Cardiac fibroblast (primary cell): ENCODE measurements around the gene MIER3.
"Not testable (repeated sequence)": the region's sequence is repeated elsewhere in the genome, so short reads cannot be mapped to it uniquely, and the experiment has no call there.

Source experiments
- DNase-seq, 2 donors: peaks; one replicate each; pipeline versions ENCODE4 v3.0.0 to v3.0.0-alpha.2; 2010; ENCODE audit warnings: low read depth in 2 of 2
- H3K4me3 ChIP-seq, 2 donors: replicated peaks in 1 of 2; 1 replicate in 1 of 2; 2 replicates in 1 of 2; pipeline ENCODE4 v1.5.1; 2011; ENCODE audit warnings: low read depth in 2 of 2, low read length in 2 of 2, mild to moderate bottlenecking in 2 of 2, moderate library complexity in 1 of 2
- CTCF ChIP-seq: IDR thresholded peaks from one replicate; pipeline ENCODE4 v1.5.1; 2011; ENCODE audit warnings: low read depth, mild to moderate bottlenecking, low read length, inconsistent platforms

MIER3 gene

GRCh38 chr5:56985936-56986625 is 34.2 kb upstream of the MIER3 start:
- DNase-seq: no peak
- TF ChIP-seq CTCF: no peak
- H3K4me3 ChIP-seq: no peak overlapping the region

DNA sequence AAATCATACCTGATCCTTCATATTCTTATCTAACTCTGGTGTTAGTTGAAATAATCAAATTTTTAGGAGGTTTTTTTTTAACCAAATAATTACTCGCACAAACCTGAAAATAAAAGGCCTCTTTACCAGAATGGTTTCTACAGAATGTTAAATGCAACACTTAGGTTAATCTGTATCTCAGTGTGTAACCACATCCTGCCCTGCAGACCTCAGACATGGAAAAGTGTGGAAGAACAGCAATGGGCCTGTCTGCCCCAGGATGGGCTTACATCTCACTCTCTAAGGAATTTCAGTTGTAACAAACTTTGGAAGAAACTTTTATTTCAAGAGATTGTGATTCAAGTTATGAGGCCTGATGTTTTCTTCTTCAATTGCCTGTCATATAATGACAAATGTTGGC is 32.5 kb upstream of the MIER3 start:
- TF ChIP-seq CTCF: no peak
- peak in 1 of 2 donors; percentile 2 for DNase-seq
- no peak overlapping the region for H3K4me3 ChIP-seq

GRCh38 chr5:56983593-56984361 is 31.9 kb upstream of the MIER3 start:
- TF ChIP-seq CTCF: no peak
- no peak for DNase-seq
- no peak overlapping the region for H3K4me3 ChIP-seq

GRCh38 chr5:56981548-56982315 is 29.8 kb upstream of the MIER3 start:
- no peak overlapping the region for H3K4me3 ChIP-seq
- TF ChIP-seq CTCF: no peak
- no peak for DNase-seq

- DNase-seq: no peak
- no peak for TF ChIP-seq CTCF
- H3K4me3 ChIP-seq: no peak overlapping the region
Measured at GRCh38 chr5:56979968-56980367, 28.0 kb upstream of the MIER3 start.

DNA sequence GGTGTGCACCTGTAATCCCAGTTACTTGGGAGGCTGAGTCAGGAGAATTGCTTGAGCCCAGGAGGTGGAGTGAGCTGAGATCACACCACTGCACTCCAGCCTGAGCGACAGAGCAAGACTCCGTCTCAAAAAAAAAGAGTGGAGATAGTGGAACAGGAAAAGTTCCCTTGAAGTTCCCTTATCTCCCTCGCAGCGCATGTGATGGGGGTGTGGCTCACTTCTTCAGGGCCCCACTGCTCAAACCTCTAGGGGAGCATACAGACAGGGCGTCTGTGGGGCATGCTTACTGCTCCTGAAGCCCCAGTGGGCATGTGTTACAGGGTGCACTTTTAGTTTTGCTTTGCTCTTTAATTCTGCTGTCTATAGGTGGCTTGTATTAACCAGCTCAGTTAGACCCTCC is 27.6 kb upstream of the MIER3 start:
- DNase-seq, H3K4me3 ChIP-seq: not testable (repeated sequence)

DNA sequence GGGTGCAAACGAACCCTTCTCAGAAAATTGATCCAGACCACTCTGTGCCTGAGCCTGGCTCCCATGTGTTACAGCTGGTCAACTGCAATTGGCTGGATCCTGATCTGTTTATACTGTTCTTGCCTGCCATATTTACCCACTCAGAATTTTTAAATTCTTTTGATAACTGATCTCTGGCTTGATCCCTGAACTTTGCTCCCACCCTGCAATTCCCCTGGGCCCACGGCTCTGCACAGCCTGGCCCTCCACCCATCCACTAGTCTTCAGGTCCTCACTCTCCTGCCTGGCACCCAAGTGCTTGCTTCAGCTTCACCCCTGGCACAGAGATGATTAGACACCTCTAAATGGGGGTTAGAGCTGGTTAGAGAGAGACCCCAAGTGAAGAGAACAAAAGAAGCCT is 25.9 kb upstream of the MIER3 start:
- no peak overlapping the region for H3K4me3 ChIP-seq
- TF ChIP-seq CTCF: no peak
- DNase-seq: no peak
